GM12878 (cell line): ENCODE data around the gene KCNS3. TPM values are rescaled to one million over a fixed set of nuclear protein-coding genes. Genes with fewer than 3 reads are reported as not detected.

Source experiments
- ATAC-seq: fragments of 200-7000 bp; cut with Tn5 transposase; 3 replicates; pipeline ENCODE4 v1.9.1; 2020; ENCODE audit warnings: mild to moderate bottlenecking, moderate library complexity
- BruUV-seq: library from RNA; stranded (reverse); fragments of 400-500 nt; replicated peaks from 2 replicates; lab custom pipeline; 2021; lab: Mats Ljungman, UMichigan
- CTCF ChIA-PET: fragments of 300-600 bp; sonication (Branson Sonifier 250); formaldehyde crosslinking; extraction: SDS; loops from one replicate; lab custom pipeline; 2021; ENCODE audit warnings: inconsistent platforms; lab: Yijun Ruan, JAX
- POLR2A ChIA-PET: fragments of 350-600 bp; formaldehyde crosslinking; extraction: SDS; loops from one replicate; lab custom pipeline; 2021; ENCODE audit warnings: inconsistent platforms; lab: Charles Lee
- RAD21 ChIA-PET: fragments of 300-600 bp; sonication (Branson Sonifier 250); formaldehyde crosslinking; loops from one replicate; lab custom pipeline; 2023; ENCODE audit warnings: antibody characterized with exemption; ENCODE audit not compliant: unreplicated experiment; lab: Charles Lee
- SMC1A ChIA-PET: fragments of 300-600 bp; sonication (Branson Sonifier 250); formaldehyde crosslinking; loops from one replicate; lab custom pipeline; 2023; ENCODE audit not compliant: unreplicated experiment, uncharacterized antibody; lab: Charles Lee
- DNase-seq: peaks from one replicate; pipeline ENCODE4 v3.0.0-alpha.2; 2011; ENCODE audit warnings: low read depth, low spot score
- FAIRE-seq: peaks from 3 replicates; lab custom pipeline; 2011; peaks lifted over from hg19 to GRCh38; lab: Jason Lieb, UNC
- H2AFZ ChIP-seq: 2 replicates; pipeline ENCODE4 v1.6.0; 2011; ENCODE audit warnings: low read depth, low read length, control low read depth; ENCODE audit not compliant: control insufficient read depth
- H3K27ac ChIP-seq: 2 replicates; pipeline ENCODE4 v1.5.1; 2011; ENCODE audit warnings: control low read depth; ENCODE audit not compliant: control insufficient read depth, insufficient read depth
- H3K27me3 ChIP-seq, 2 experiments: replicated peaks in 1 of 2; 2 replicates each; pipeline versions ENCODE4 v1.6.0 to v1.6.1; 2011; ENCODE audit warnings: low read length in 1 of 2; ENCODE audit not compliant: control insufficient read depth in 2 of 2, insufficient read depth in 2 of 2
- H3K36me3 ChIP-seq, 2 experiments: 2 replicates each; pipeline ENCODE4 v1.5.1; 2011; ENCODE audit warnings: low read length in 1 of 2; ENCODE audit not compliant: control insufficient read depth in 2 of 2, insufficient read depth in 2 of 2
- H3K4me1 ChIP-seq: 2 replicates; pipeline ENCODE4 v1.6.1; 2011; ENCODE audit warnings: mild to moderate bottlenecking, low read length, moderate library complexity, mixed read lengths; ENCODE audit not compliant: control insufficient read depth, insufficient read depth
- H3K4me2 ChIP-seq: 2 replicates; pipeline ENCODE4 v1.6.0; 2011; ENCODE audit warnings: control low read depth; ENCODE audit not compliant: control insufficient read depth, insufficient read depth
- H3K4me3 ChIP-seq: fragments of 200-600 bp; sonication (generic); 2 replicates; pipeline ENCODE4 v1.5.1; 2016
- H3K79me2 ChIP-seq: 2 replicates; pipeline ENCODE4 v1.6.0; 2011; ENCODE audit warnings: low read length; ENCODE audit not compliant: control insufficient read depth, insufficient read depth
- H3K9ac ChIP-seq: 2 replicates; pipeline ENCODE4 v1.8.0; 2011; ENCODE audit warnings: low read length, control low read depth, mixed read lengths; ENCODE audit not compliant: control insufficient read depth, insufficient read depth
- H3K9me3 ChIP-seq: replicated peaks from 3 replicates; pipeline ENCODE4 v1.5.1; 2011; ENCODE audit warnings: mild to moderate bottlenecking, low read length; ENCODE audit not compliant: control insufficient read depth, insufficient read depth
- H4K20me1 ChIP-seq: 2 replicates; pipeline ENCODE4 v1.6.0; 2011; ENCODE audit not compliant: control insufficient read depth, insufficient read depth
- CEBPZ ChIP-seq: fragments of 150-350 bp; IDR thresholded peaks from 2 replicates; pipeline ENCODE4 v1.6.1; 2016; ENCODE audit warnings: low read depth, low read length
- MYC ChIP-seq: IDR thresholded peaks from 2 replicates; pipeline ENCODE4 v1.6.1; 2011; ENCODE audit warnings: mild to moderate bottlenecking, low read length, moderate library complexity, inconsistent platforms; ENCODE audit not compliant: insufficient read depth, insufficient replicate concordance, insufficient read length, severe bottlenecking
- NFXL1 ChIP-seq: fragments of 450-650 bp; IDR thresholded peaks from 2 replicates; pipeline ENCODE4 v1.6.1; 2017; ENCODE audit warnings: antibody characterized with exemption, mild to moderate bottlenecking, borderline replicate concordance
- REST ChIP-seq: IDR thresholded peaks from 2 replicates; pipeline ENCODE4 v1.6.1; 2012; ENCODE audit warnings: mild to moderate bottlenecking, low read depth, low read length
- SMAD5 ChIP-seq: IDR thresholded peaks from 2 replicates; pipeline ENCODE4 v1.6.1; 2016; ENCODE audit warnings: antibody characterized with exemption, low read depth
- SPI1 ChIP-seq: IDR thresholded peaks from 2 replicates; pipeline ENCODE4 v1.6.1; 2011; ENCODE audit warnings: low read depth, mild to moderate bottlenecking, low read length, moderate library complexity, borderline replicate concordance; ENCODE audit not compliant: insufficient read depth
- ZNF274 ChIP-seq: IDR thresholded peaks from one replicate; pipeline ENCODE4 v1.8.0; 2011; ENCODE audit not compliant: insufficient read length, insufficient read depth
- WGBS: methylation state at CpG from one replicate; pipeline ENCODE4 v1.1.6; 2016; ENCODE audit warnings: low lambda C conversion rate; ENCODE audit not compliant: insufficient replicate concordance, insufficient coverage; ENCODE audit errors: missing lambda C conversion rate; 5-methylcytosine and 5-hydroxymethylcytosine counted together
- in situ Hi-C: fragments of 300-500 bp; cut with MboI; formaldehyde crosslinking; loops from 9 replicates; pipeline ENCODE4 v1.14.3; 2018; ENCODE audit warnings: mixed read lengths
- intact Hi-C: fragments of 100-400 bp; cut with micrococcal nuclease; formaldehyde crosslinking; loops from one replicate; pipeline ENCODE4 v1.14.2; 2022; ENCODE audit not compliant: unreplicated experiment
- polyA plus RNA-seq, 11 experiments: library from polyadenylated mRNA; depleted of rRNA in 4 of 11; unstranded in 6 of 11; stranded (reverse) in 5 of 11; fragments of >200 nt; fragmentation: Nextera tagmentation in 4 of 11; fragmentation: Illumina TruSeq in 1 of 11; extraction: Ambion mirVana in 4 of 11; extraction: Trizol in 1 of 11; gene quantifications; 1 replicate in 1 of 11; 2 replicates in 10 of 11; pipeline versions ENCODE4 v1.2.1 to v1.2.3, GENCODE V29; 2011 to 2016; ENCODE audit warnings: inconsistent platforms in 2 of 11, missing spikeins in 2 of 11, low read depth in 1 of 11
- total RNA-seq, 4 experiments: library from RNA; depleted of rRNA in 3 of 4; stranded (reverse); fragments of >200 nt in 3 of 4; fragmentation: Illumina TruSeq in 1 of 4; extraction: Trizol in 1 of 4; gene quantifications; 2 replicates each; pipeline versions ENCODE4 v1.2.1 to v1.2.3, GENCODE V29; 2013 to 2021

KCNS3 gene
- total and polyA plus RNA-seq, 10 of the 15 experiments (the other 5 are each of a cell fraction or from before 2014, with no cell fraction given) = not detected

GRCh38 chr2:17876590-17876989, 1.9 kb upstream of the KCNS3 start (continued):
- TF ChIP-seq CEBPZ (no peak), REST (no peak), ZNF274 (no peak)

GRCh38 chr2:17877811-17878280, 621 bp upstream of the KCNS3 start:
- under 1% methylated on average over 28 of the region's 28 CpGs for WGBS
- Histone ChIP-seq H3K36me3 (no peaks in the 10 kb centered on the region), H3K4me1 (no peaks in the 10 kb centered on the region; the same call in 1 of the 2 replicates), H4K20me1 (no peaks in the 10 kb centered on the region; the same call in 1 of the 2 replicates), H3K4me2 (peak overlapping the region; percentile 98), H3K9me3 (no peaks in the 10 kb centered on the region), H3K9ac (no peak overlapping the region), H3K27me3 (peaks cover 17 to 22% of the 10 kb centered on the region in 2 experiments), H3K4me3 (peak overlapping the region; percentile 55), H3K27ac (no peak overlapping the region), H3K79me2 (no peaks in the 10 kb centered on the region), H2AFZ (peak overlapping the region; percentile 63)
- POLR2A ChIA-PET = no interaction called here
- FAIRE-seq (no peak), DNase-seq (no peak), ATAC-seq (peak; percentile 39)
- no TSS peak for BruUV-seq
- no peak for TF ChIP-seq NFXL1
- TF ChIP-seq SMAD5 = no peak
- TF ChIP-seq MYC = no peak
- peak; percentile 31; the same call in 1 of the 2 replicates for TF ChIP-seq SPI1
- in situ Hi-C loops = no loop called here
- intact Hi-C loops = no loop called here
- CTCF ChIA-PET = interaction anchor here (1.4 kb wide), 1 partner anchor 207 kb away, joined by 5 read pairs; no protein-coding TSS in a partner anchor
- SMC1A ChIA-PET = no interaction called here
- RAD21 ChIA-PET = no interaction called here
